ENCODE measurements around the gene TRPM5.

TRPM5 gene

DNA sequence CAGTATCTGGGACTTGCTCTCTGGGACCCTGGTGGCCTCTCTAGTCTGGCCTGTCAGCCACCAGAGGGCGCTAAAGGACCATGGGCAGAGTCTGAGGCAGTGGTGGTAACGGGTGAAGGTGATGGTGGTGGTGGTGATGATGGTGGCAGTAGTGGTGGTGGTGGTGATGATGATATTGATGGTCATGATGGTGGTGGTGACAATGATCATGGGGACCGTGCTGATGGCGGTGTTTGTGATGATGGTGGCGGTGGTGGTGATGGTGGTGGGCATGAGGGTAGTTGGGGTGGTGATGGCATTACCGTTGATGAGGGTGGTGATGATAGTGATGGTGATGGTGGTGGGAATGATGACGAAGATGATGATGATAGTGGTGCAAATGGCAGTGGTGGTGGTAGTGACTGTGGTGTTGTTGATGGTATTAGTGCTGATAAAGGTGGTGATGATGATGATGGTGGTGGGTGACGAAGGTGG lies 16.0 kb downstream of the TRPM5 start:
- no peak for DNase-seq (ENCODE audit: low read depth)
- peak; percentile 91 for TF ChIP-seq CTCF (conservative IDR thresholded peaks at IDR 0.05; ENCODE audit: low read depth, low read length)
- no peak overlapping the region for H3K4me3 ChIP-seq (ENCODE audit: low read length)

- H3K4me3 ChIP-seq (ENCODE audit: low read length): no peak overlapping the region
- DNase-seq (ENCODE audit: low read depth): no peak
- TF ChIP-seq CTCF (conservative IDR thresholded peaks at IDR 0.05; ENCODE audit: low read depth, low read length): no peak
Observed at GRCh38 chr11:2427721-2428321, 16.5 kb downstream of the TRPM5 start.

DNA sequence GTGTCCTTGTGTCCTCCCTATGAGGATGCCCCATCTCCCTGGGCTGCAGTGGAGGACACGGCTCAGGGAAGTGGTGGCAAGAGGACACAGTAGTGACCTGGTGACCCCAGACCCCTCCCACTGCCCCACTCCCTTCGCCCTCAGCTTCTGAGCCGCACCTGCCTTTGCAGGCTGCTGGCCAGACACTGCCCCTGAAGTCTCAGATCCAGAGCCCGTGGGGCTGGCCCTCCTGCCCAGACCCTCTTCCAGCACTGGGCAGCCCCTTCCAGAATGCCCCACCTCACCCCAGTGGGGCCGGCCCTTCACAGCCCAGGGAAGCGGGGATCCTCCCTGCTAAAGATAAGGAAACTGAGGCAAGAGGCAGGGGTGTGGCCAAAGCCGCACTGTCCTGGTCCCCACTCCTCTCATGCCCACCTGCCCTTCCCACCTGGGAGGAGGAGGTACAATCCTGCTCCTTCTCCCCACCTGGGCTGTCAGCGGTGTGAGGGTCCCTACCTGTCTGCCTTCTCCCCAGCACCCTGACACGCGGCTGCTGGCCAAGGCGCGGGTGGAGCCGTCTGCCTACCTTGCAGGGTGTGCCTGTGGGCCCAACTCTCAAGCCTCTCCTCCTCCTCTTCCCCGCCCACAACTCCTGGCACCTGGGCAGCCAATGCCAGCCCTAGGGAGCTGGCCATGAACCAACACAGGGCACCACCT lies 17.3 kb downstream of the TRPM5 start:
- DNase-seq (ENCODE audit: low read depth): no peak
- no peak overlapping the region for H3K4me3 ChIP-seq (ENCODE audit: low read length)
- no peak for TF ChIP-seq CTCF (conservative IDR thresholded peaks at IDR 0.05; ENCODE audit: low read depth, low read length)

DNA sequence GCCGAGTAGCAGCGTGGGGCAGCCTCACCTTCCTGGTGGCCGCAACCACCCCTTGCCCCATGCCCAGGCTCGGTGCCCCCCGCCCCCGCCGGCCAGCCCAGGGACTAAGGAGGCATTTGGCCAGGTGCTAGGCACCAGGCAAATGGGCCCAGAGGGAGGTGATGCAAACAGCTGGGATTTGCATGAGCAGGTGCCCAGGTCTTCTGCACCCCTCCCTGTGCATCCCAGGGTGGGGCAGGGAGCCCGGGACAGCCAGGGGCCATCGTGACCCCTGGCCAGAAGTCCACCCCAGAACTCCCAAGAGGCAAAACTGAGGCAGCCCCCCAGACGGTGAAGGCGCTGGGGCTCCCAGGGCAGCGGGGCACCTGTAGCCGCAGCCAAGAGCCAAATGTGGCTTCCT lies 18.1 kb downstream of the TRPM5 start:
- no peak overlapping the region for H3K4me3 ChIP-seq (ENCODE audit: low read length)
- DNase-seq (ENCODE audit: low read depth): no peak
- TF ChIP-seq CTCF (conservative IDR thresholded peaks at IDR 0.05; ENCODE audit: low read depth, low read length): no peak

- no peak overlapping the region for H3K4me3 ChIP-seq (ENCODE audit: low read length)
- DNase-seq (ENCODE audit: low read depth): no peak
- no peak for TF ChIP-seq CTCF (conservative IDR thresholded peaks at IDR 0.05; ENCODE audit: low read depth, low read length)
Observed at GRCh38 chr11:2425506-2425905, 18.8 kb downstream of the TRPM5 start.

DNA sequence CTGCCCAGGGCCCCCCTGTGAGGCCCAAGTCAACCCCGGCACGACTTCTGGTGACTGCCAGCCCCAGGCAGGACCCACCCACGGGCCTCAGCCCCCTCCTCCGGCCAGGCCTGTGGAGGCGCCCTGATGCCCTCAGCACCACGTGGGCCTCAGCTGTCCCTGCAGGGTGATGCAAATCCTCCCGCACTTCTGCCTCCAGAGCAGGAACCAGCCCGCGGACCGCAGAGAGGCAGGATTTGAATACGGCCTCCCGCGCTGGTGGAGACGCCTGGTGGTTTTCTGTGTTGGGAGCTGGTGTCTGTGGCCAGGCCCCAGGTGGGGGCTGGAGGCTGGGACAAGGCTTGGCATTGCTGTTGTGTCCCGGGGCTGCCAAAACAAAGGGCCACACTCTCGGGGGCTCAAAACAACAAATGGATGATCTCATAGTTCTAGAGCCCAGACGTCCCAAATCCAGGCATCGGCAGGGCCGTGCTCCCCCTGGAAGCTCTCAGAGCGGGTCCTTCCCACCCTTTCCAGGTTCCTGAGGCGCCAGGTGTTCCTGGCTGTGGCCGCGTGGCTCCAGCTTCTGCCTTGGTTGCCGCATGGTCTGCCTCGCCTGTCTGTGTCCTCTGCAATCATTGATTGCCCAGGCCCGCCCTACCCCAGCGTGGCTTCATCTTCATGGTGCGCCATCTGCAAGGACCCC lies 19.4 kb downstream of the TRPM5 start:
- TF ChIP-seq CTCF (conservative IDR thresholded peaks at IDR 0.05; ENCODE audit: low read depth, low read length): no peak
- no peak overlapping the region for H3K4me3 ChIP-seq (ENCODE audit: low read length)
- no peak for DNase-seq (ENCODE audit: low read depth)

All from retinal pigment epithelial cell (primary cell).